ENCODE results near the gene PCDHB11.
A peak's percentile ranks its signal among the peaks of the same experiment; 100 is the strongest.

GRCh38 chr5:141223112-141223783 is 23.8 kb downstream of the PCDHB11 start, which contains the start of gene PCDHB14:
- TF ChIP-seq CTCF (conservative IDR thresholded peaks at IDR 0.05; ENCODE audit: low read depth in 2 of 2) (peak; percentile 75 to 85), POLR2AphosphoS5 (IDR thresholded peaks at IDR 0.05; ENCODE audit: low read depth) (no peak), EZH2 (IDR thresholded peaks at IDR 0.05; ENCODE audit: low read depth, unreplicated experiment) (no peak), JUNB (IDR thresholded peaks at IDR 0.05; ENCODE audit: unreplicated experiment) (no peak), ZNF114 (CRISPR knock-in tag; IDR thresholded peaks at IDR 0.05) (no peak), CREB1 (CRISPR knock-in tag; IDR thresholded peaks at IDR 0.05; ENCODE audit: low read depth) (no peak), EZH2phosphoT487 (IDR thresholded peaks at IDR 0.05; ENCODE audit: unreplicated experiment) (no peak), ZNF331 (CRISPR knock-in tag; IDR thresholded peaks at IDR 0.05; ENCODE audit: low read depth) (no peak)
- TF ChIP-seq, protein P1, sequence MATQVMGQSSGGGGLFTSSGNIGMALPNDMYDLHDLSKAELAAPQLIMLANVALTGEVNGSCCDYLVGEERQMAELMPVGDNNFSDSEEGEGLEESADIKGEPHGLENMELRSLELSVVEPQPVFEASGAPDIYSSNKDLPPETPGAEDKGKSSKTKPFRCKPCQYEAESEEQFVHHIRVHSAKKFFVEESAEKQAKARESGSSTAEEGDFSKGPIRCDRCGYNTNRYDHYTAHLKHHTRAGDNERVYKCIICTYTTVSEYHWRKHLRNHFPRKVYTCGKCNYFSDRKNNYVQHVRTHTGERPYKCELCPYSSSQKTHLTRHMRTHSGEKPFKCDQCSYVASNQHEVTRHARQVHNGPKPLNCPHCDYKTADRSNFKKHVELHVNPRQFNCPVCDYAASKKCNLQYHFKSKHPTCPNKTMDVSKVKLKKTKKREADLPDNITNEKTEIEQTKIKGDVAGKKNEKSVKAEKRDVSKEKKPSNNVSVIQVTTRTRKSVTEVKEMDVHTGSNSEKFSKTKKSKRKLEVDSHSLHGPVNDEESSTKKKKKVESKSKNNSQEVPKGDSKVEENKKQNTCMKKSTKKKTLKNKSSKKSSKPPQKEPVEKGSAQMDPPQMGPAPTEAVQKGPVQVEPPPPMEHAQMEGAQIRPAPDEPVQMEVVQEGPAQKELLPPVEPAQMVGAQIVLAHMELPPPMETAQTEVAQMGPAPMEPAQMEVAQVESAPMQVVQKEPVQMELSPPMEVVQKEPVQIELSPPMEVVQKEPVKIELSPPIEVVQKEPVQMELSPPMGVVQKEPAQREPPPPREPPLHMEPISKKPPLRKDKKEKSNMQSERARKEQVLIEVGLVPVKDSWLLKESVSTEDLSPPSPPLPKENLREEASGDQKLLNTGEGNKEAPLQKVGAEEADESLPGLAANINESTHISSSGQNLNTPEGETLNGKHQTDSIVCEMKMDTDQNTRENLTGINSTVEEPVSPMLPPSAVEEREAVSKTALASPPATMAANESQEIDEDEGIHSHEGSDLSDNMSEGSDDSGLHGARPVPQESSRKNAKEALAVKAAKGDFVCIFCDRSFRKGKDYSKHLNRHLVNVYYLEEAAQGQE (IDR thresholded peaks at IDR 0.05; ENCODE audit: unreplicated experiment), result no peak
- TF ChIP-seq, protein P2, sequence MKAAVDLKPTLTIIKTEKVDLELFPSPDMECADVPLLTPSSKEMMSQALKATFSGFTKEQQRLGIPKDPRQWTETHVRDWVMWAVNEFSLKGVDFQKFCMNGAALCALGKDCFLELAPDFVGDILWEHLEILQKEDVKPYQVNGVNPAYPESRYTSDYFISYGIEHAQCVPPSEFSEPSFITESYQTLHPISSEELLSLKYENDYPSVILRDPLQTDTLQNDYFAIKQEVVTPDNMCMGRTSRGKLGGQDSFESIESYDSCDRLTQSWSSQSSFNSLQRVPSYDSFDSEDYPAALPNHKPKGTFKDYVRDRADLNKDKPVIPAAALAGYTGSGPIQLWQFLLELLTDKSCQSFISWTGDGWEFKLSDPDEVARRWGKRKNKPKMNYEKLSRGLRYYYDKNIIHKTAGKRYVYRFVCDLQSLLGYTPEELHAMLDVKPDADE (IDR thresholded peaks at IDR 0.05), result no peak
